GM21825 (cell line): ENCODE results near the gene EEPD1.
"Not testable (repeated sequence)": the region's sequence is repeated elsewhere in the genome, so short reads cannot be mapped to it uniquely, and the experiment has no call there.

Experiments used
- ATAC-seq: cut with Tn5 transposase; IDR thresholded peaks from one replicate; pipeline ENCODE4 v1.9.1; 2021; ENCODE audit warnings: mild to moderate bottlenecking, moderate library complexity; ENCODE audit not compliant: unreplicated experiment

EEPD1 gene

DNA sequence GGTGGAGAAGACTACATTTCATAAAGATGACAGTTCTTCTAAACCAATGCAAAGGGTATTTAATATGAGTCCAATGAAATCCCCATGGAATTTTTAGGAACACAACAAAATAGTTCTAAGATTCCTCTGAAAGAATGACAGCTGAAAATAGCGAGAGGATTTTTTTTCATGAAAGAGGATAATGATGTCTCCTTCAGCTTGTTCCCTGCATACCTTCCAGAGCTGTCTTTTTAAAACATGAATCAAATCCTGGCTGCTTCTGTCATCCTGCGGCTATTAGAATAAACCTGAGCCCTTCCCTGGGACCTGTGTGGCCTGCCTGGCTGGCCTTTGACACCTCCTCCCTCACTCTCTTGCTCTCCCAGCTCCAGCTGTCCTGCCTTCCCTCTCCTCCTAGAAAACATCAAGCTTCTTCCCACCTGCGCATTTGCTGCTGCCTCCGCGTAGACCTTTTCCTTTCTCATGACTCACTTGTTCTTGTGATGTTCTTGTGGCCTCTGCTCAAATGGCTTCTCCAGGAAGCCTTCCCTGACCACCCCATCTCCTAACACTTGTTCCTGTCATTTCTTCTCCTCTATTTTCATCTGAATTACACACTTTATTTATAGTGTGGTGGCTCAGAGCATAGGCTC is 57.4 kb downstream of the EEPD1 start:
- no peak for ATAC-seq

DNA sequence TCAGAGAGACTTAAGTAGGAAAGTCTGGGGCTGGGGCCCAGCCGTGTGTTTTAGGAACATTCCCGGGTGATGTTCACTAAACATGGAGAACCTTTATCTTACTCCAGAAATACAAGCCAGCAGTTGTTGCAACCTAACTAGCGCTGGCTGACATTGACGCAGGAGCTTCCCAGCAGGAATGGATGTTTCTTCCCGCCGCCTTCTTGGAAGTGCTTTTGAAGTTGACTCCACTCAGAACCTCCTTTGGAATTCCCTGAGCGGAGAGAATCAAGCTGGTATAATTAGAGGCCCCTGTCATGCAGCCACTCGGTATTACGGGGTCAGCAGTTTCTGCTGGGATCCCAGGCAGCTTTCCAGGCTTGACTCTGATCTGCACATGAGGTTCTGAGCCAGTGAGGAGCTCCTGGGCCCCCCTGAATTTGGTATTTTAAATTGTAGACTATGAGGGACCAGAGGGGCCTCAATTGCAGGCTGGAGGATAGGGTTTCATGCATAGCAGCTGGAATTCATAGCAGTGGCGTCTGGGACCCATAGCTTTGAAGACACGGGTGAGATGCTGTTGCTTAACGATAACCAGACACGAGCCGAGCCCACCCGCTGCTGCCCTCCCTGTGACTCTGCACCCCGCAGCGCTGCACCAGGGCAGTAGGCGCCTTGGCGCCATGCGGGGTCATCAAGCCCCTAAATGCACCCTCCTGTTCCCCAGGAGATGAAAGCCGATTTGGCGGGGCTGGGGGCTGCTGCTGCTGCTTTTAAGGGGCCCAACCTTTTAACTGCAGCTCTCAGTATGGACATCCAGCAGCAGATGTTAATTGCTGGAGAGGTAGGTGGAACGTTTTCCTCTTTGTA is 61.8 kb downstream of the EEPD1 start:
- no peak for ATAC-seq

GRCh38 chr7:36215457-36215765 is 62.4 kb downstream of the EEPD1 start:
- ATAC-seq: no peak

- ATAC-seq: no peak
Measured at GRCh38 chr7:36216063-36216684, 63.1 kb downstream of the EEPD1 start.

DNA sequence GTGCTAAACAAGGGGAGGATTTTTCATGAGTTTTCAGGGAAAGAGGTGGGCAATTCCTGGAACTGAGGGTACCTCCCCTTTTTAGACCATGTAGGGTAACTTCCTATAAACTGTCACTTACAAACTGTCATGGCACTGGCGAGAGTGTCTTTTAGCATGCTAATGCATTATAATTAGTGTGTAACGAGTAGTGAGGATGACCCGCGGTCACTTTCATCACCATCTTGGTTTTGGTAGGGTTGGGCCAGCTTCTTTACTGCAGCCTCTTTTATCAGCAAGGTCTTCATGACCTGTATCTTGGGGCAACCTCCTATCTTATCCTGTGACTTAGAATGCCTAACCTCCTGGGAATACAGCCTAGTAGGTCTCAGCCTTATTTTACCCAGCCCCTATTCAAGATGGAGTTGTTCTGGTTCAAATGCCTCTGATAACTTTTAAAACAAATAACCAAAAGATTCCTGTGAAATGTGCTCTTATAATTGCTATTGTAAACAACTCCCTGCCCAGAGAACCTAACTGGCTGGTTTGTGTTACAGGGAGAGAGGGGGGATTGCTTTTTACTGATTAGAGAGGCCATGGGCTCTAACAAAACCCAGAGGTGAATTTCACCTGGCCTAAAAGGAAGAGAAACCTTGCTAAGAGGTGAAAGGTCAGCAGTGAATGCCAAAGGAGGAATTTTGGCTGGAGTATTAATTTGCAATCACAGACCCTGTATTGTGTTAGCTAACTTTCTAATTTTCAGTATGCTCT is 64.3 kb downstream of the EEPD1 start:
- ATAC-seq: no peak

DNA sequence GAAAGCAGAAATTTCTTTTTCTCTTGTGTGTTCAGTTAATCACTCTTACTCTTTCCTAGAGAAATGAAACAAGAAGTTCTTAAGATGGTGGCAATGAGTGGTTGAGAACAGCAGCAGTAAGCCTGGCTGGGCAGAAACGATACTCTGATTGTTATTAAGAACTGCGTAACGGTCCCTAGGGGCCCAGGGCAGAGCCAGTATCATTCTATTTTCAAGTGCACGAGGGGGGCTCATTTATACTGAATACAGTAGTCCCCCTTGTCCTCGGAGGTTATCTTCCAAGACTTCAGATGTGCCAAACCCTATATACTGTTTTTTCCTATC is 64.9 kb downstream of the EEPD1 start:
- no peak for ATAC-seq

GRCh38 chr7:36219429-36219828 is 66.4 kb downstream of the EEPD1 start:
- ATAC-seq: no peak

- ATAC-seq: no peak
Measured at GRCh38 chr7:36223851-36224250, 70.8 kb downstream of the EEPD1 start.

- ATAC-seq: no peak
Measured at GRCh38 chr7:36224934-36225858, 72.1 kb downstream of the EEPD1 start.

DNA sequence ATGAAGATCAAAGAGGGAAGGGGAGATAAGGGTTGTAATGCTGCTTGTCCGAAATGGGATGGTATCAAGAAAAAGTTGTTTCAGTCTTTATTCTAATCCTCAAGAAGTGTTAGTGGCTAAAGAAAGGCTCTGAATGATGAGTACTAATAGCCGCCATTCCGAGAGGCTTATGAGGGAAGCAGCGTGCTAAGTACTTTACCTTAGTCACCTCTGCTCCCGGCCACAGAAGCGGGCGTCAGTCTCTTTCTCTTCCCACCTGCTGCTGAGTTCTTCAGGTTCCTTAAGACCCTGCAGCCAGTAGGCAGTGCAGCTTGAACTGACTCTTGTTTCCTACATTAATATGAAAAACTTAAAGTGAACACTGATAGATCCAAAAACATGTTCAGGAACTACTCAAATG is 73.1 kb downstream of the EEPD1 start:
- ATAC-seq: no peak

GRCh38 chr7:36227223-36227622 is 74.2 kb downstream of the EEPD1 start:
- no peak for ATAC-seq

DNA sequence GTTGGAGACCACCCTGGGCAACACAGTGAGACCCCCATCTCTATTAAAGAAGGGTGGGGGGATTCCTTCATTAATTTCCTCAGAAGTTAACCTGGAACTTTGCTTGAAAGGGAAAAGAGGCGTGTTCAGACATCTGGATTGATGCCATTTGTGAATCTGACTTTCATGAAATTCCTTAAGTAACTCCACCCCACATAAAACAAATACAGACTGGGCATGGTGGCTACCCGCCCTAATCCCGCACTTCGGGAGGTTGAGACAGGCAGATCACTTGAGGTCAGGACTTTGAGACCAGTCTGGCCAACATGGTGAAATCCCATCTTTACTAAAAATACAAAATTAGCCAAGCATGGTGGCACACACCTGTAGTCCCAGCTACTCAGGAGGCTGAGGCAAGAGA is 75.0 kb downstream of the EEPD1 start:
- no peak for ATAC-seq

DNA sequence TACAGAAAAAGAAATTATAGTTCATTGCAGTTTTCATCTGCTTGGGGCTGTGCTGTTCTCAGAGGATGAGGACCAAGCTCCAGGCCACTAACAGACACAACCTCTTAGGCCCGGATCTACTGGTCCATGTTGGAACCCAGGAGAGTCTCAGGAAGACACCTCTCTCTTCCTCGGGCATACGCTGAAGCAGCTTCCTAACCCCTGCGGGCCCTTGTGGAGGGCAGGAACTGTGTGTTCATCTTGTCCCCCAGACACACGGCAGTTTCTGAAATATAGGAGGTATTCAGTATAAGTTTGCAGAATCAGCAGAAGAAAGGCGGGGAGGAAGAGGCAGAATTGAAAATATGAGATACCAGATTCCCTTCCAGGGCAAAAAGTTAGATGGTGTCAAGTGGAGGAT is 78.4 kb downstream of the EEPD1 start:
- ATAC-seq: no peak

GRCh38 chr7:36232555-36232954 is 79.5 kb downstream of the EEPD1 start:
- no peak for ATAC-seq

DNA sequence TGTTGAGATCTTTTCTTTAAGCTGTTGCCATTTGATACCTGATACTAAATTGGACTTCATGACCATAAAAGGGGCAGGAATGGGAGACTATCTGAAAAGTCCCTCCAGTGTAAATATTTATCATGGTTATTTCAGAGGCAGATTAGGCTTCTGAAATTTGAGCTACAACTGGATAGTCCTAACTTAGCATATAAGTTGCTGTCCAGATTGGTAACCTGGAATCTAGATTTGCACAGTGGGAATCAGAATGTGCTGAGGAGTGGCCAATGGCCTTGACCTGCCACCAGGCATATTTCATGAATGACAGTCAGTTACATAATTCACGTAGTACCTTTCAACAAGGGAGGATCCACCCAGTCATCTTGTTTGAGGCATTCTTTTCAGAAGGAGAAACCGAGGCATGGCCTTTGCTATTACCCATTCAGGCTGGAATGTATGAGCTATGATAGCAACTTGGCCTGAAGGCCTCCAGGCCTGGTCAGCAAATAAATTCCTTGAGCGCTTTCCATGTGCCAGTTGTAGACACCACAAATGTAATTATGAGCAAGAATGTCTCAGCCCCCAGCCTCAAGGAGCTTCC is 80.0 kb downstream of the EEPD1 start:
- ATAC-seq: no peak

DNA sequence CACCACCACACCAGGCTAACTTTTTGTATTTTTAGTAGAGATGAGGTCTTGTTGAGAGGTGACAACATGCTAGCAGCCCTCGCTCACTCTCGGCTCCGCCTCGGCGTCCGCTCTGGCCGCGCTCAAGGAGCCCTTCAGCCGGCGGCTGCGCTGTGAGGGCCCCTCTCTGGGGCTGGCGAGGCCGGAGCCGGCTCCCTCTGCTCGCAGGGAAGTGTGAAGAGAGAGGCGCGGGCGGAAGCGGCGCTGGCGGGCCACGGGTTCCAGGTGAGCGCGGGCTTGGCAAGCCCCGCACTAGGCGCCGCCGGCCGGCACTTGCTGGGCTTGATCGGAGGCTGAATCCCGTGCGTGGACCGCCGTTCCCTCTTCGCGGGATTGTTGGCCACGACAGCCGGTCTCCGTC is 83.0 kb downstream of the EEPD1 start:
- no peak for ATAC-seq

- no peak for ATAC-seq
Measured at GRCh38 chr7:36238138-36238537, 85.1 kb downstream of the EEPD1 start.

- ATAC-seq: not testable (repeated sequence)
Measured at GRCh38 chr7:36243356-36243755, 90.3 kb downstream of the EEPD1 start.

GRCh38 chr7:36244001-36244400 is 90.9 kb downstream of the EEPD1 start:
- ATAC-seq: not testable (repeated sequence)

- no peak for ATAC-seq
Measured at GRCh38 chr7:36244429-36244828, 91.4 kb downstream of the EEPD1 start.
